Testis (tissue), 2 donors: Measurements from ENCODE around the gene TMEM129.

ENCODE experiments used
- CTCF ChIP-seq, 3 experiments: fragments of 450-650 bp in 2 of 3; fragments of 200-600 bp in 1 of 3; sonication (generic) in 1 of 3; IDR thresholded peaks; one replicate each; pipeline ENCODE4 v1.5.1; 2016 to 2019; ENCODE audit warnings: antibody characterized with exemption in 3 of 3, mild to moderate bottlenecking in 2 of 3, moderate library complexity in 1 of 3
- POLR2A ChIP-seq: fragments of 450-650 bp; IDR thresholded peaks from one replicate; pipeline ENCODE4 v1.6.1; 2017; ENCODE audit warnings: antibody characterized with exemption, mild to moderate bottlenecking, moderate library complexity

- TF ChIP-seq POLR2A (no peak), CTCF (IDR thresholded peaks at IDR 0.05) (no peak)
Observed at GRCh38 chr4:1745165-1745564, 24.0 kb upstream of the TMEM129 start.
